Astrocyte of the spinal cord (primary cell): ENCODE results near the gene NDUFAF5.

Experiments
- DNase-seq: peaks from one replicate; pipeline ENCODE4 v3.0.0; 2011; ENCODE audit warnings: low read depth, low spot score
- H3K4me3 ChIP-seq: 2 replicates; pipeline ENCODE4 v1.5.1; 2011; ENCODE audit warnings: low read depth, mild to moderate bottlenecking, low read length, moderate library complexity
- CTCF ChIP-seq: IDR thresholded peaks from 2 replicates; pipeline ENCODE4 v1.5.1; 2012; ENCODE audit warnings: low read depth, mild to moderate bottlenecking, low read length, inconsistent platforms
- in situ Hi-C: cut with HindIII; loops from 2 replicates; pipeline ENCODE4 v1.10.0; 2017; ENCODE audit warnings: low sequenced_read_pairs

NDUFAF5 gene

GRCh38 chr20:13777171-13777601 is 7.6 kb upstream of the NDUFAF5 start:
- TF ChIP-seq CTCF, result no peak
- in situ Hi-C loops, result no loop called here
- no peak overlapping the region for H3K4me3 ChIP-seq
- DNase-seq, result peak; percentile 38

GRCh38 chr20:13778827-13779226 is 6.0 kb upstream of the NDUFAF5 start:
- no peak overlapping the region for H3K4me3 ChIP-seq
- in situ Hi-C loops, result no loop called here
- no peak for TF ChIP-seq CTCF
- no peak for DNase-seq

DNA sequence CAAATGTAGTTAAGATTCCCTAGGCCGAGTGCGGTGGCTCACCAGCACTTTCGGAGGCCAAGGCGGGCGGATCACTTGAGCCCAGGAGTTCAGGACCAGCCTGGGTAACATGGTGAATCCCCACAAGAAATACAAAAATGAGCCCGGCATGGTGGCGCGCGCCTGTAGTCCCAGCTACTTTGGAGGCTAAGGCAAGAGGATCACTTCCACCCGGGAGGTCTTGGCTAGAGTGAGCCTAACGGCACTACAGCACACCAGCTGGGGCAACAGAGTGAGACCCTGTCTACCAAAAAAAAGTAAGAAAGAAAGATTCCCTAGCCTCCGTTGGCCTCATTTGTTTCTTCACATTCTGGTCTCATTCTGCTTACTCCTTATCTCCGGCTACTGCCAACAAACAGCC is 1.3 kb upstream of the NDUFAF5 start:
- in situ Hi-C loops, result no loop called here
- no peak for DNase-seq
- no peak for TF ChIP-seq CTCF
- H3K4me3 ChIP-seq, result peak overlapping the region; percentile 77

GRCh38 chr20:13784271-13784892 is 446 bp upstream of the NDUFAF5 start:
- no peak for DNase-seq
- in situ Hi-C loops, result no loop called here
- TF ChIP-seq CTCF, result no peak
- H3K4me3 ChIP-seq, result peak overlapping the region; percentile 77

- no peak for DNase-seq
- in situ Hi-C loops, result no loop called here
- TF ChIP-seq CTCF, result no peak
- H3K4me3 ChIP-seq, result peak overlapping the region; percentile 77
Measured at GRCh38 chr20:13786143-13786828, 1.5 kb downstream of the NDUFAF5 start.

- in situ Hi-C loops, result no loop called here
- no peak overlapping the region for H3K4me3 ChIP-seq
- peak; percentile 70 for DNase-seq
- TF ChIP-seq CTCF, result peak; percentile 69
Measured at GRCh38 chr20:13788167-13788834, 3.5 kb downstream of the NDUFAF5 start.
